NCI-H2107 treated with DMSO at 0.1 percent for 48 hours (cell line): Measurements from ENCODE around the gene ENDOG.
"Not testable (repeated sequence)": the region's sequence is repeated elsewhere in the genome, so short reads cannot be mapped to it uniquely, and the experiment has no call there.

Source experiments
- DNase-seq: peaks from one replicate; lab custom pipeline; 2025; ENCODE audit not compliant: unreplicated experiment; lab: John Stamatoyannopoulos, UW

Gene ENDOG

GRCh38 chr9:128828267-128828666, 10.0 kb downstream of the ENDOG start:
- no peak for DNase-seq

GRCh38 chr9:128828719-128829452, 10.6 kb downstream of the ENDOG start:
- no peak for DNase-seq

GRCh38 chr9:128829477-128830251, 11.4 kb downstream of the ENDOG start, which contains the start of gene SPOUT1:
Gene SPOUT1, minus strand, starts transcription at chr9:128829794. Its CDS starts 14 bp downstream, at chr9:128829780.
- DNase-seq: peak; percentile 86

GRCh38 chr9:128833696-128834095, 15.4 kb downstream of the ENDOG start:
- DNase-seq: no peak

- no peak for DNase-seq
Measured at GRCh38 chr9:128835246-128836210, 17.2 kb downstream of the ENDOG start.

- no peak for DNase-seq
Measured at GRCh38 chr9:128836509-128837145, 18.3 kb downstream of the ENDOG start.

- peak; percentile 8 for DNase-seq
Measured at GRCh38 chr9:128838338-128838737, 20.0 kb downstream of the ENDOG start.

GRCh38 chr9:128840524-128840923, 22.2 kb downstream of the ENDOG start:
- no peak for DNase-seq

GRCh38 chr9:128841694-128842492, 23.6 kb downstream of the ENDOG start:
- DNase-seq: no peak

GRCh38 chr9:128843171-128843570, 24.9 kb downstream of the ENDOG start:
- not testable (repeated sequence) for DNase-seq

GRCh38 chr9:128845186-128845931, 27.1 kb downstream of the ENDOG start:
- DNase-seq: peak; percentile 30

GRCh38 chr9:128846680-128847030, 28.4 kb downstream of the ENDOG start:
- no peak for DNase-seq

- no peak for DNase-seq
Measured at GRCh38 chr9:128847803-128848202, 29.5 kb downstream of the ENDOG start.

- not testable (repeated sequence) for DNase-seq
Measured at GRCh38 chr9:128851024-128851423, 32.7 kb downstream of the ENDOG start.

- DNase-seq: not testable (repeated sequence)
Measured at GRCh38 chr9:128851779-128852600, 33.7 kb downstream of the ENDOG start.

GRCh38 chr9:128852646-128853045, 34.3 kb downstream of the ENDOG start:
- not testable (repeated sequence) for DNase-seq

GRCh38 chr9:128854454-128854853, 36.2 kb downstream of the ENDOG start:
- not testable (repeated sequence) for DNase-seq

- not testable (repeated sequence) for DNase-seq
Measured at GRCh38 chr9:128858476-128858875, 40.2 kb downstream of the ENDOG start.
